Right cardiac atrium (tissue), 5 donors: ENCODE results near the gene PABPN1. TPM values are rescaled to one million over a fixed set of nuclear protein-coding genes. Genes with fewer than 3 reads are reported as not detected.
A peak's percentile ranks its signal among the peaks of the same experiment; 100 is the strongest.
"Not testable (repeated sequence)": the region's sequence is repeated elsewhere in the genome, so short reads cannot be mapped to it uniquely, and the experiment has no call there.

Source experiments
- ATAC-seq, 2 donors: fragments of 200-7000 bp; cut with Tn5 transposase; one replicate each; pipeline versions ENCODE4 v1.8.0 to v1.9.1; 2020; ENCODE audit warnings: moderate library complexity in 2 of 2, mild to moderate bottlenecking in 1 of 2
- DNase-seq, 3 donors: peaks; one replicate each; pipeline ENCODE4 v3.0.0-alpha.2; 2020
- H3K27ac ChIP-seq: one replicate; pipeline ENCODE4 v1.5.1; 2013; ENCODE audit warnings: mild to moderate bottlenecking, low read length, control low read depth, moderate library complexity
- H3K27me3 ChIP-seq: one replicate; pipeline ENCODE4 v1.6.1; 2013; ENCODE audit not compliant: control insufficient read depth, insufficient read depth
- H3K4me1 ChIP-seq: one replicate; pipeline ENCODE4 v1.6.1; 2013; ENCODE audit warnings: low read length; ENCODE audit not compliant: control insufficient read depth, insufficient read depth
- H3K4me3 ChIP-seq: one replicate; pipeline ENCODE4 v1.5.1; 2013; ENCODE audit warnings: low read length, control low read depth
- H3K9me3 ChIP-seq: one replicate; pipeline ENCODE4 v1.6.1; 2013; ENCODE audit warnings: low read length; ENCODE audit not compliant: control insufficient read depth
- WGBS: extraction: QIAGEN DNeasy Blood & Tissue Kit; methylation state at CpG from one replicate; pipeline ENCODE4 v1.1.7; 2013; 5-methylcytosine and 5-hydroxymethylcytosine counted together
- intact Hi-C, 4 donors: fragments of 100-400 bp; cut with DNase I; formaldehyde crosslinking; loops; one replicate each; pipeline versions ENCODE4 v1.11.0 to v1.14.0; 2022 to 2023
- polyA plus RNA-seq: library from polyadenylated mRNA; stranded (reverse); fragments of 200-250 nt; gene quantifications from one replicate; pipeline ENCODE4 v1.2.3, GENCODE V29; 2013
- total RNA-seq, 4 donors: library from RNA; stranded (reverse); fragmentation: NEBNext Ultra II Directional; extraction: Animal tissue kit (Norgen Biotek cat#: 25700); gene quantifications; one replicate each; pipeline ENCODE4 v1.2.1, GENCODE V29; 2021
- donor health status: healthy with polysubstance abuse.
- donor health status: DM: no; HTN: yes; CAD: no.
- donor health status: DM: no; HTN: no; CAD: no.
- donor health status: DM: no; HTN: yes; CAD: no; lungs with severe emphysema.
- donor health status: DM: yes; HTN: yes; CAD: no.

The PABPN1 gene
- total and polyA plus RNA-seq, 5 donors: 93.6 to 107 (median 97.0) TPM

DNA sequence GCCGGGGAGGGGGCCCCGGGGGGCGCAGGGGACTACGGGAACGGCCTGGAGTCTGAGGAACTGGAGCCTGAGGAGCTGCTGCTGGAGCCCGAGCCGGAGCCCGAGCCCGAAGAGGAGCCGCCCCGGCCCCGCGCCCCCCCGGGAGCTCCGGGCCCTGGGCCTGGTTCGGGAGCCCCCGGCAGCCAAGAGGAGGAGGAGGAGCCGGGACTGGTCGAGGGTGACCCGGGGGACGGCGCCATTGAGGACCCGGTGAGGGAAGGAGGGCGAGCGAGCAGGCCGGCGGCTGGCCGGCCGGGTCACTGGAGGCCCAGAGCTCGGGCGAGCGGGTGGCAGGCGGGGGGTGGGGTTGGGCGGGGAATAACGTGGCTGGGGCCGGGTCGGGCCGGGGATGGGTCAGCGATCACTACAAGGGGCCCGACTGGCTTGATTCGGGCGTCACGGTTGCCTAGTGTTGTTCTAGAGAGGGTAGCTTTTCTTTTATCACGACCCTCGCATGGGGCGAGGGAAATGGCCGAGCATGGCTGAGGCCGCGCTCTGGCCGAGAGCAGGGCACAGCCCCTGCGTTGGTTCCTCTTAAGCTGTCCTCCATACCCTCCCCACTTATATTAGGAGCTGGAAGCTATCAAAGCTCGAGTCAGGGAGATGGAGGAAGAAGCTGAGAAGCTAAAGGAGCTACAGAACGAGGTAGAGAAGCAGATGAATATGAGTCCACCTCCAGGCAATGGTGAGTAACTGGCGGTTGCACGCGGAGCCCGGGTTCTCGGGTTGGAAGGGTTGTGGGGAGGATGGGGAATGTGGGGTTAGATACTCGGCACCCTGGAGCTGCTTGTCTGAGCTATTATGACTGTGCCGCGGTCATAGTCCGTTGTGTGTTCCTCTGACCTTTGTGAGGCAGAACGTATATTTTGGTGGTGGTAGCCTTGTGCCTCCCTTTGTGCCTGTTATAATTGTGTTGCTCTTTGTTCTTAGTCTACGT lies 603 bp downstream of the PABPN1 start:
- peak; percentile 15 to 34 for ATAC-seq
- WGBS: under 1% methylated on average over 63 of the region's 64 CpGs
- peak overlapping the region; percentile 97 for H3K4me3 ChIP-seq
- peaks cover 4% of the 10 kb centered on the region for H3K4me1 ChIP-seq
- H3K9me3 ChIP-seq: no peaks in the 10 kb centered on the region
- peak overlapping the region; percentile 99 for H3K27ac ChIP-seq
- H3K27me3 ChIP-seq: no peaks in the 10 kb centered on the region
- DNase-seq: peak; percentile 60 to 85 (median 83)
- intact Hi-C loops: loop anchor here (5.0 to 10.0 kb wide), 5 partner anchors 123 to 243 kb away; partner anchors contain the start of genes AP1G2 (in 2 of the 4) and NGDN (in 1 of the 4)

DNA sequence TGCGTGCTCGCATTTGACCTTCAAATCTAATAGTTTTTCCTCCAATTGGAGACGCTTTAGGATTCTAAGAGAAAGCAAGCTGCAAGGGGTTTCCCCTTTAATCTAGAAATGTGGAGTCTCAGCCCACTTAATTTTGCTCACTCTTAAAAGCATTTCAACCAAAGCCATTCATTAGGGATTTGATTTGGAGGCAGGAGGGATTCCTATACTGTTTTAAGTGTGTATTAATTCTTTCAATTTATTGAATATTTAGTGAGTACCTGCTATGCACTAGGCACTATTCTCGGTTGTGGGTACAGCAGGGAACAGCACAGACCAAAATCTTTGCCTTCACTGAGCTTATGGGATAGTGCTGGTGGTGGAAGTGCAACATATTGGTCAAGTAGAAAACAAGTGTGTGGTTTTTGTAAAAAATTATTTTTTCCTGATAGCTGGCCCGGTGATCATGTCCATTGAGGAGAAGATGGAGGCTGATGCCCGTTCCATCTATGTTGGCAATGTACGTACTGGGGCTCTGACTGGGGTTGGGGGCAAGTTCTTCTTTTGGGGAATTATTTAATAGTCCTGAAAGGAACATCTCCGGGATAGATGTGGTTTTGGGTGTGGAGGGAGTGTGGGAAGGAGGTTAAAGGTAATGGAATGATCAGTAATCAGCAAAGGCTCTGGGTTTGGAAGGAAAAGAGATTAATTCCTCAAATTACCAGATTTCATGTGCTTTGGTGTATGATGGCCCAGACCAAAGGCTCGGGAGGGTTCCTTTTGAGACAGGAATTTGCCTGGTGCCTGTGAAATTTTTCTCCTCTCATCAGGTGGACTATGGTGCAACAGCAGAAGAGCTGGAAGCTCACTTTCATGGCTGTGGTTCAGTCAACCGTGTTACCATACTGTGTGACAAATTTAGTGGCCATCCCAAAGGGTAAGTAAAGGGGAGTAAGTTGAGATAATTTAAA lies 1.6 kb downstream of the PABPN1 start:
- no peak overlapping the region for H3K27ac ChIP-seq
- H3K27me3 ChIP-seq: no peaks in the 10 kb centered on the region
- no peaks in the 10 kb centered on the region for H3K9me3 ChIP-seq
- peak overlapping the region; percentile 97 for H3K4me3 ChIP-seq
- WGBS: 47% methylated on average over 10 of the region's 10 CpGs
- intact Hi-C loops: loop anchor here (5.0 to 10.0 kb wide), 5 partner anchors 122 to 242 kb away; partner anchors contain the start of genes AP1G2 (in 2 of the 4) and NGDN (in 1 of the 4)
- ATAC-seq (no peak), DNase-seq (no peak)
- H3K4me1 ChIP-seq: peaks cover 4% of the 10 kb centered on the region

DNA sequence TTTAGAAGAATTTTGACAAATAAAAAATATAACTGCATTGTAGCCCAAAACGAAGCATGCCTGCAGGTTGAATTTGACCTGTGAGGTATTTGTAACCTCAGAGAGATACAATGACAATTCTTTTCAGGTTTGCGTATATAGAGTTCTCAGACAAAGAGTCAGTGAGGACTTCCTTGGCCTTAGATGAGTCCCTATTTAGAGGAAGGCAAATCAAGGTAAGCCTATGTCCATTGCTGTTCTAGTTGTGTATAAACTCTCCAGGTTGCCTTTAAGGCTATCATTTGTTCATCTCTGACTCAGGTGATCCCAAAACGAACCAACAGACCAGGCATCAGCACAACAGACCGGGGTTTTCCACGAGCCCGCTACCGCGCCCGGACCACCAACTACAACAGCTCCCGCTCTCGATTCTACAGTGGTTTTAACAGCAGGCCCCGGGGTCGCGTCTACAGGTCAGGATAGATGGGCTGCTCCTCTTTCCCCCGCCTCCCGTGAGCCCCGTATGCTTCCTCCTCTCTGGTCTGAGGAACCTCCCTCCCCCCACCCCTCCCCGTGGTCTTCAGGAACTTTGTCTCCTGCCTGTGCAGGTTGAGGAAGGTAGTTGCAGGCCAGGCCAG lies 2.7 kb downstream of the PABPN1 start:
- no peak overlapping the region for H3K4me3 ChIP-seq
- H3K27ac ChIP-seq: no peak overlapping the region
- H3K27me3 ChIP-seq: no peaks in the 10 kb centered on the region
- ATAC-seq (no peak), DNase-seq (peak in 2 of 3 donors; percentile 47 to 51)
- WGBS: 82% methylated on average over 18 of the region's 18 CpGs
- no peaks in the 10 kb centered on the region for H3K9me3 ChIP-seq
- H3K4me1 ChIP-seq: peaks cover 4% of the 10 kb centered on the region
- intact Hi-C loops: loop anchor here (5.0 to 10.0 kb wide), 5 partner anchors 121 to 241 kb away; partner anchors contain the start of genes AP1G2 (in 2 of the 4) and NGDN (in 1 of the 4)

DNA sequence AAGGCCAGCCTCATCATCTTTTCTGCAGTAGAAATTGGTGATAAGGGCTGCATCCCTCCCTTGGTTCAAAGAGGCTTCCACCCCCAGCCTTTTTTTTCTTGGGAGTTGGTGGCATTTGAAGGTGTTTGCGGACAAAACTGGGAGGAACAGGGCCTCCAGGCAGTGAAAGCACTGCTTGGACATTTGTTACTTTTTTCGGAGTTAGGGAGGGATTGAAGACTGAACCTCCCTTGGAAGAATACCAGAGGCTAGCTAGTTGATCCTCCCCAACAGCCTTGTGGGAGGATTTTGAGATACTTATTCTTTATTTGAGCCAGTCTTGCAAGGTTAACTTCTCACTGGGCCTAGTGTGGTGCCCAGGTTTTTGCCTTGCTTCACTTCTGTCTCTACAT lies 3.2 kb downstream of the PABPN1 start:
- no peak for ATAC-seq
- Histone ChIP-seq H3K4me3 (no peak overlapping the region), H3K4me1 (peaks cover 4% of the 10 kb centered on the region), H3K27me3 (no peaks in the 10 kb centered on the region), H3K9me3 (no peaks in the 10 kb centered on the region), H3K27ac (no peak overlapping the region)
- WGBS: 78% methylated on average over 2 of the region's 2 CpGs
- intact Hi-C loops: loop anchor here (5.0 to 10.0 kb wide), 5 partner anchors 120 to 240 kb away; partner anchors contain the start of genes AP1G2 (in 2 of the 4) and NGDN (in 1 of the 4)
- no peak for DNase-seq

DNA sequence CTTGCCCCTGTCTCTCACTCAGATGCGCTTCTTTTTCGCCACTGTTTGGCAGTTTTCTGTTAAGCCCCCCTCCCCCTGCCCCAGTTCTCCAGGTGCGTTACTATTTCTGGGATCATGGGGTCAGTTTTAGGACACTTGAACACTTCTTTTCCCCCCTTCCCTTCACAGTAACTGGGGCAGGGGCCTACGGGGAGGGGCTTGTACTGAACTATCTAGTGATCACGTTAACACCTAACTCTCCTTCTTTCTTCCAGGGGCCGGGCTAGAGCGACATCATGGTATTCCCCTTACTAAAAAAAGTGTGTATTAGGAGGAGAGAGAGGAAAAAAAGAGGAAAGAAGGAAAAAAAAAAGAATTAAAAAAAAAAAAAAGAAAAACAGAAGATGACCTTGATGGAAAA lies 3.7 kb downstream of the PABPN1 start:
- H3K27me3 ChIP-seq: no peaks in the 10 kb centered on the region
- DNase-seq (peak in 1 of 3 donors; percentile 8), ATAC-seq (no peak)
- no peak overlapping the region for H3K27ac ChIP-seq
- 78% methylated on average over 7 of the region's 7 CpGs for WGBS
- no peak overlapping the region for H3K4me3 ChIP-seq
- peaks cover 4% of the 10 kb centered on the region for H3K4me1 ChIP-seq
- no peaks in the 10 kb centered on the region for H3K9me3 ChIP-seq
- intact Hi-C loops: loop anchor here (5.0 to 10.0 kb wide), 8 partner anchors 52 to 240 kb away; partner anchors contain the start of genes AP1G2 (in 2 of the 4), CMTM5 (in 1 of the 4) and NGDN (in 1 of the 4)

DNA sequence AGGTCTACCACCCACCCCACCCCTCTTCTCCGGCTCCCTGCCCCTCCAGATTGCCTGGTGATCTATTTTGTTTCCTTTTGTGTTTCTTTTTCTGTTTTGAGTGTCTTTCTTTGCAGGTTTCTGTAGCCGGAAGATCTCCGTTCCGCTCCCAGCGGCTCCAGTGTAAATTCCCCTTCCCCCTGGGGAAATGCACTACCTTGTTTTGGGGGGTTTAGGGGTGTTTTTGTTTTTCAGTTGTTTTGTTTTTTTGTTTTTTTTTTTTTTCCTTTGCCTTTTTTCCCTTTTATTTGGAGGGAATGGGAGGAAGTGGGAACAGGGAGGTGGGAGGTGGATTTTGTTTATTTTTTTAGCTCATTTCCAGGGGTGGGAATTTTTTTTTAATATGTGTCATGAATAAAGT lies 4.5 kb downstream of the PABPN1 start:
- H3K4me3 ChIP-seq, H3K27me3 ChIP-seq, H3K9me3 ChIP-seq, ATAC-seq, H3K27ac ChIP-seq, H3K4me1 ChIP-seq: not testable (repeated sequence)
- DNase-seq: peak in 1 of 3 donors; percentile 26
- intact Hi-C loops: loop anchor here (5.0 to 10.0 kb wide), 7 partner anchors 52 to 239 kb away; partner anchors contain the start of genes AP1G2 (in 2 of the 4) and CMTM5 (in 1 of the 4)
- WGBS: 87% methylated on average over 5 of the region's 5 CpGs

DNA sequence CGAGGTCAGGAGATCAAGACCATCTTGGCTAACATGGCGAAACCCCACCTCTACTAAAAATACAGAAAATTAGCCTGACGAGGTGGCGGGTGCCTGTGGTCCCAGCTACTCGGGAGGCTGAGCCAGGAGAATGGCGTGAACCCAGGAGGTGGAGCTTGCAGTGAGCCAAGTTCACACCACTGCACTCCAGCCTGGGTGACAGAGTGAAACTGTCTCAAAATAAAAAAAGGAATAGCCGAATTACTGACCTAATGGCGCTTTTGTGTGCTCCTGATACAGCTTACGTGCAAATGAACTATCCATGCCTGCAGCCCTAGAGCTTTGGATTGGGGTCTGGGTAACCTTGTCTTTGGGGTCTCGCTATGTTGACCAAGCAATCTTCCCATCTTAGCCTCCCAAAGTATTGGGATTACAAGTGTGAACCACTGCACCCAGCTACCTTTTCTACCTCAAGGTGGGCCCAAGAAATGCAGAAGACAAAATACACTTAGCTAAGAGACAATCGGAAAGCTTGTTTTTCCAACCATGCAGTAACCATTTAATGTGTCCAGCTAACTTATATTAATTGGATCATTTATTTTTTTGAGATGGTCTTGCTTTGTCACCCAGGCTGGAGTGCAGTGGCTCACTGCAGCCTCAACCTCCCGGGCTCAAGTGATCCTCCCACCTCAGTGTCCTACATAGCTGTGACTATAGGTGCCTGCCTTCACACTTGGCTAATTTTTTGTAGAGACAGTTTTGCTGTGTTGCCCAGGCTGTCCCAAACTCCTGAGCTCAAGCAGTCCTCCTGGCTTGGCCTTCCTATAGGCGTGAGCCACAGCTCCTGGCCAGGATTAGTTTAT lies 5.5 kb downstream of the PABPN1 start:
- ATAC-seq: peak in 1 of 2 donors; percentile 18
- intact Hi-C loops: loop anchor here (5.0 to 10.0 kb wide), 7 partner anchors 51 to 238 kb away; partner anchors contain the start of genes AP1G2 (in 2 of the 4) and CMTM5 (in 1 of the 4)
- no peaks in the 10 kb centered on the region for H3K4me1 ChIP-seq
- no peaks in the 10 kb centered on the region for H3K27me3 ChIP-seq
- H3K27ac ChIP-seq: no peak overlapping the region
- H3K4me3 ChIP-seq: no peak overlapping the region
- peak in 1 of 3 donors; percentile 32 for DNase-seq
- no peaks in the 10 kb centered on the region for H3K9me3 ChIP-seq
- WGBS: 71% methylated on average over 13 of the region's 13 CpGs

DNA sequence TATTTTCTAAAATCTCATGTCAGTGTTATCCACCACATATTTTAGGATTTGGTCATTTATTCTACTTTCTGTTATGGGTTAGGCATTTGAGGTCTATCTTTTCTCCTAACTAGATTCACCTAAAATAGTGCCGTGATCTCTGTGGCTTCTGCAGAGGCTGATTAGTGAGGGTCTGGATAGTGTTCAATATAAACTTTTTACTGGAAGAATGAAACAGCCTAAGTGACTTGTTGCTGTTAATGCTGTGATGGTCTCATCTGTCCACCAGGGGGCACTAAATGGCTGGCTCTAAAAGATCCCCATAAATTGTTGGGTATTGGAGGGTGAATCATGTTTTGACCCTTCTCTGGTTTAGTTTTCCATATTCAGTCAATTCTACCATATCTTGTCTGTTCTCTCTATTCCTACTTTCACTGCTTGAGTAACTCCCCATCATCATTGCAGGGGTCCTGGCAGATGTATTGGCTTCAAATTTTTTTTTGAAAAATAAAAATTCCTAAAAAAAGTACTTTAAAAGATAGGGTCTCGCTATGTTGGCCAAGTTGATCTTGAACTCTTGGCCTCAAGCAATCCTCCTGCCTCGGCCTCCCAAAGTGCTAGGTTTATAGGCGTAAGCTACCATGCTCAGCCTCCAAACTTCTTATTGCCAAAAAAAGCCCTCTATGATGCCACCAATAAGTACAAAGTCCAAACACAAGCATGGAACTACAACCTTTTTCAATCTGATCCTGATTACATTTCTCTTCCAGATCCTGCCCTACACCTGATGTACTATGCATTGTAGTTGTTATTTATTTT lies 6.9 kb downstream of the PABPN1 start:
- Histone ChIP-seq H3K9me3 (no peaks in the 10 kb centered on the region), H3K27me3 (no peaks in the 10 kb centered on the region), H3K27ac (no peak overlapping the region), H3K4me3 (no peak overlapping the region), H3K4me1 (no peaks in the 10 kb centered on the region)
- DNase-seq (peak; percentile 50 to 70 (median 63)), ATAC-seq (peak; percentile 65 to 66)
- 38% methylated on average over 4 of the region's 4 CpGs for WGBS
- intact Hi-C loops: loop anchor here (5.0 to 10.0 kb wide), 7 partner anchors 49 to 237 kb away; partner anchors contain the start of genes AP1G2 (in 2 of the 4) and CMTM5 (in 1 of the 4)

DNA sequence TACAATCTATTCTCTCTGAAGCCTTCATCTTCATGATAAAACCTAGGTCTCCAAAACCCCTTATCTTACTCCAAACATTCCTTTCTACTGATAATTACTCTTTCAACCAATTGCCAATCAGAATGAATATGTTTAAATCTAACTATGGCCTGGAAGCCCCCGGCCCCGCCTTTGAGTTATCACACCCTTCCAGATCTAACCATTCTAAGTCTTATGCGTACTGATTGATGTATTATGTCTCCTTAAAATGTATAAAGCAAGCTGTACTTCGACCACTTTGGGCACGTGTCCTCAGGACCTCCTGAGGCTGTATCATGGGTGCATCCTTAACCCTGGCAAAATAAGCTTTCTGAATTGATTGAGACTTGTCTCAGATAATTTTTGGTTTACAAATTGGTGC lies 14.4 kb downstream of the PABPN1 start:
- Histone ChIP-seq H3K9me3 (no peaks in the 10 kb centered on the region), H3K4me1 (no peaks in the 10 kb centered on the region), H3K27ac (no peak overlapping the region), H3K27me3 (no peaks in the 10 kb centered on the region), H3K4me3 (no peak overlapping the region)
- WGBS: 81% methylated on average over 5 of the region's 5 CpGs
- ATAC-seq (no peak), DNase-seq (no peak)
- intact Hi-C loops: no loop called here
